IMR-90 (cell line): ENCODE measurements around the gene ARHGAP24. TPM values are rescaled to one million over a fixed set of nuclear protein-coding genes. Genes with fewer than 3 reads are reported as not detected.

Experiments used
- ATAC-seq: fragments of 200-7000 bp; cut with Tn5 transposase; 2 replicates; pipeline ENCODE4 v1.9.1; 2020; ENCODE audit warnings: low read depth, mild to moderate bottlenecking, moderate library complexity
- BruUV-seq: library from RNA; stranded (reverse); fragments of 400-500 nt; replicated peaks from 2 replicates; lab custom pipeline; 2021; lab: Mats Ljungman, UMichigan
- CTCF ChIA-PET: fragments of 300-600 bp; formaldehyde crosslinking; extraction: SDS; loops from one replicate; lab custom pipeline; 2021; ENCODE audit warnings: antibody characterized with exemption; lab: Yijun Ruan, JAX
- POLR2A ChIA-PET: fragments of 300-600 bp; sonication (Branson Sonifier 250); formaldehyde crosslinking; loops from one replicate; lab custom pipeline; 2022; ENCODE audit warnings: antibody characterized with exemption; ENCODE audit not compliant: unreplicated experiment; lab: Charles Lee
- DNase-seq: peaks from one replicate; pipeline ENCODE4 v3.0.0; 2013
- H2AFZ ChIP-seq: replicated peaks from 2 replicates; pipeline ENCODE3; 2013; ENCODE audit warnings: low read length, mild to moderate bottlenecking; ENCODE audit not compliant: poor library complexity
- H2AK5ac ChIP-seq: 2 replicates; pipeline ENCODE4 v1.6.1; 2013; ENCODE audit warnings: low read depth, low read length, inconsistent platforms
- H2AK9ac ChIP-seq: replicated peaks from 2 replicates; pipeline ENCODE3; 2013; ENCODE audit warnings: mild to moderate bottlenecking, low read depth, low read length, moderate library complexity; ENCODE audit not compliant: poor library complexity
- H2BK120ac ChIP-seq: 2 replicates; pipeline ENCODE4 v1.6.1; 2013; ENCODE audit warnings: low read depth, low read length, inconsistent platforms
- H2BK15ac ChIP-seq: 3 replicates; pipeline ENCODE4 v1.6.1; 2013; ENCODE audit warnings: low read depth, low read length, inconsistent platforms
- H2BK20ac ChIP-seq: 2 replicates; pipeline ENCODE4 v1.6.1; 2013; ENCODE audit warnings: low read depth, mild to moderate bottlenecking, inconsistent platforms, low read length, moderate library complexity
- H2BK5ac ChIP-seq: 2 replicates; pipeline ENCODE4 v1.6.1; 2013; ENCODE audit warnings: mild to moderate bottlenecking, low read depth, low read length, inconsistent platforms; ENCODE audit not compliant: poor library complexity, severe bottlenecking
- H3K14ac ChIP-seq: replicated peaks from 2 replicates; pipeline ENCODE4 v1.6.1; 2013; ENCODE audit warnings: low read depth, low read length, inconsistent platforms
- H3K18ac ChIP-seq: 2 replicates; pipeline ENCODE4 v1.6.1; 2013; ENCODE audit warnings: low read depth, low read length, control low read depth
- H3K23ac ChIP-seq: 2 replicates; pipeline ENCODE4 v1.6.1; 2013; ENCODE audit warnings: low read depth, low read length, inconsistent platforms
- H3K27ac ChIP-seq: 2 replicates; pipeline ENCODE4 v1.5.1; 2013; ENCODE audit warnings: mild to moderate bottlenecking, control low read depth, low read length; ENCODE audit not compliant: insufficient read depth
- H3K27me3 ChIP-seq: 2 replicates; pipeline ENCODE4 v1.6.1; 2013; ENCODE audit warnings: low read length; ENCODE audit not compliant: control insufficient read depth, insufficient read depth
- H3K36me3 ChIP-seq: 2 replicates; pipeline ENCODE4 v1.6.1; 2013; ENCODE audit warnings: low read length, mixed read lengths; ENCODE audit not compliant: control insufficient read depth, insufficient read depth
- H3K4ac ChIP-seq: 2 replicates; pipeline ENCODE4 v1.6.1; 2013; ENCODE audit warnings: low read depth, low read length, inconsistent platforms
- H3K4me1 ChIP-seq: 2 replicates; pipeline ENCODE4 v1.6.1; 2013; ENCODE audit warnings: low read length, mixed read lengths; ENCODE audit not compliant: control insufficient read depth, insufficient read depth
- H3K4me2 ChIP-seq: 2 replicates; pipeline ENCODE4 v1.6.1; 2013; ENCODE audit warnings: low read depth, mild to moderate bottlenecking, control low read depth, low read length, moderate library complexity
- H3K4me3 ChIP-seq: 2 replicates; pipeline ENCODE4 v1.5.1; 2013; ENCODE audit warnings: low read depth, mild to moderate bottlenecking, control low read depth, low read length, moderate library complexity; ENCODE audit not compliant: insufficient read depth
- H3K56ac ChIP-seq: 2 replicates; pipeline ENCODE4 v1.6.1; 2013; ENCODE audit warnings: low read length, inconsistent platforms; ENCODE audit not compliant: insufficient read depth; ENCODE audit errors: extremely low read depth
- H3K79me1 ChIP-seq, 2 experiments: 2 replicates each; pipeline ENCODE4 v1.6.1; 2013; ENCODE audit warnings: low read length in 2 of 2, inconsistent platforms in 1 of 2, low read depth in 1 of 2
- H3K9ac ChIP-seq: 2 replicates; pipeline ENCODE4 v1.6.1; 2013; ENCODE audit warnings: low read depth, low read length, control low read depth
- H3K9me1 ChIP-seq: 2 replicates; pipeline ENCODE4 v1.6.1; 2013; ENCODE audit warnings: low read length, inconsistent platforms; ENCODE audit not compliant: insufficient read depth
- H3K9me3 ChIP-seq: 2 replicates; pipeline ENCODE4 v1.6.1; 2013; ENCODE audit warnings: low read length; ENCODE audit not compliant: control insufficient read depth, insufficient read depth
- H4K20me1 ChIP-seq: 2 replicates; pipeline ENCODE4 v1.6.1; 2013; ENCODE audit warnings: low read length, inconsistent platforms; ENCODE audit not compliant: insufficient read depth
- H4K5ac ChIP-seq: 2 replicates; pipeline ENCODE4 v1.6.1; 2013; ENCODE audit warnings: mild to moderate bottlenecking, low read depth, low read length, control low read depth
- H4K8ac ChIP-seq, 2 experiments: 2 replicates each; pipeline ENCODE4 v1.6.1; 2013; ENCODE audit warnings: low read depth in 2 of 2, low read length in 2 of 2, control low read depth in 1 of 2, inconsistent platforms in 1 of 2
- H4K91ac ChIP-seq: 2 replicates; pipeline ENCODE4 v1.6.1; 2013; ENCODE audit warnings: low read depth, low read length, inconsistent platforms; ENCODE audit not compliant: insufficient read depth
- BHLHE40 ChIP-seq: fragments of 150-350 bp; IDR thresholded peaks from 2 replicates; pipeline ENCODE4 v1.6.1; 2016; ENCODE audit warnings: mild to moderate bottlenecking, low read depth, low read length
- CEBPB ChIP-seq: IDR thresholded peaks from 2 replicates; pipeline ENCODE4 v1.6.1; 2012; ENCODE audit warnings: low read depth, low read length, improper control_type of control experiment
- FOS ChIP-seq: fragments of 150-350 bp; IDR thresholded peaks from 2 replicates; pipeline ENCODE4 v1.6.1; 2016; ENCODE audit warnings: low read depth, low read length
- MAZ ChIP-seq: IDR thresholded peaks from 2 replicates; pipeline ENCODE4 v1.6.1; 2012; ENCODE audit warnings: low read depth, mild to moderate bottlenecking, low read length, improper control_type of control experiment, moderate library complexity, borderline replicate concordance
- MXI1 ChIP-seq: IDR thresholded peaks from 2 replicates; pipeline ENCODE4 v1.6.1; 2012; ENCODE audit warnings: low read depth, mild to moderate bottlenecking, low read length, moderate library complexity, borderline replicate concordance
- NFE2L2 ChIP-seq: fragments of 150-350 bp; IDR thresholded peaks from 2 replicates; pipeline ENCODE4 v1.6.1; 2016; ENCODE audit warnings: low read depth, mild to moderate bottlenecking, low read length
- POLR2A ChIP-seq: IDR thresholded peaks from 2 replicates; pipeline ENCODE4 v1.6.1; 2012; ENCODE audit warnings: mild to moderate bottlenecking, low read depth, low read length
- SMC3 ChIP-seq: fragments of 150-350 bp; IDR thresholded peaks from 2 replicates; pipeline ENCODE4 v1.6.1; 2016; ENCODE audit warnings: low read depth, mild to moderate bottlenecking, antibody characterized with exemption, low read length, moderate library complexity
- WGBS, 2 experiments: methylation state at CpG; one replicate each; pipeline versions ENCODE4 v1.1.5 to v1.1.7; 2013; ENCODE audit warnings: missing lambda C conversion rate in 2 of 2; ENCODE audit not compliant: insufficient read length in 1 of 2; ENCODE audit errors: extremely low coverage in 2 of 2; 5-methylcytosine and 5-hydroxymethylcytosine counted together
- dilution Hi-C: fragments of 300-500 bp; cut with HindIII; formaldehyde crosslinking; loops from one replicate; pipeline ENCODE4 v1.14.3; 2018; ENCODE audit warnings: low sequenced_read_pairs; ENCODE audit not compliant: unreplicated experiment
- in situ Hi-C: fragments of 300-500 bp; cut with MboI; formaldehyde crosslinking; loops from 3 replicates; pipeline ENCODE4 v1.14.3; 2019; ENCODE audit warnings: low sequenced_read_pairs, inconsistent platforms, mixed read lengths
- intact Hi-C: fragments of 100-400 bp; cut with micrococcal nuclease; formaldehyde crosslinking; loops from 2 replicates; pipeline ENCODE4 v1.10.0; 2022
- polyA plus RNA-seq, 3 experiments: library from polyadenylated mRNA; depleted of rRNA; stranded (reverse); fragments of >200 nt; gene quantifications; 2 replicates each; pipeline ENCODE4 v1.2.3, GENCODE V29; 2012; ENCODE audit warnings: low replicate concordance in 1 of 3
- total RNA-seq: library from RNA; depleted of rRNA; stranded (reverse); fragments of >200 nt; gene quantifications from 2 replicates; pipeline ENCODE4 v1.2.3, GENCODE V29; 2012
- TF ChIP-seq, protein P1 (sequence below): conservative IDR thresholded peaks from 2 replicates; pipeline ENCODE4 v1.5.1; 2012; ENCODE audit warnings: mild to moderate bottlenecking, low read depth, low read length, improper control_type of control experiment
- TF ChIP-seq, protein P2 (sequence below): fragments of 150-350 bp; IDR thresholded peaks from 2 replicates; pipeline ENCODE4 v1.6.1; 2016; ENCODE audit warnings: low read depth, mild to moderate bottlenecking, low read length, moderate library complexity, borderline replicate concordance
- TF ChIP-seq, protein P3 (sequence below): fragments of 150-350 bp; IDR thresholded peaks from 2 replicates; pipeline ENCODE4 v1.6.1; 2017; ENCODE audit warnings: mild to moderate bottlenecking, antibody characterized with exemption, low read length, low read depth

Gene ARHGAP24
- total and polyA plus RNA-seq, 2 of the 4 experiments (the other 2 are of a cell fraction) = 11.9 to 24.0 TPM

DNA sequence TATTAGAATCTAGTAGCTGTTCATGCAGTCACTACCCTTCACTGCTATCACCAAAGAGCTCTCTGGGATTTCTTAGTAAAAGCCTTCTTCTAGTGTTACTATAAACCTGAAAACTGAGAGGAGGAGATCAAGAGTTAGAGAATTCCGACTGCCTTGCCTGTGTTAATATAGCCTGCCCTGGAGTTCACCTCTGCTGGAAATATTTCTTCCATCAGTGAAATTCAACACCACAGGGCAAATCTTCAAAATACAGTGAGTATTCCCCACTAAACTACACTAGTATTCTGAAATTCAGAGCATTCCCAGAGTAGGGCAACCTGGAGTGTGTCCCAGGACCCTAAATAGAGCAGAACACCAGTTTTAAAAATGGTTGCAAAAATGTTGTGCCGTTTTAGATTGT lies 301.1 kb downstream of the ARHGAP24 start:
- H2BK5ac ChIP-seq = peak overlapping the region; percentile 62
- ATAC-seq (peak; percentile 33), DNase-seq (peak; percentile 45)
- peaks cover 9% of the 10 kb centered on the region; the same call in 1 of the 2 replicates for H3K4me1 ChIP-seq
- H3K36me3 ChIP-seq = no peaks in the 10 kb centered on the region
- H3K9me3 ChIP-seq = no peaks in the 10 kb centered on the region
- ChIA-PET POLR2A (no interaction called here), CTCF (interaction anchor here (1.0 kb wide), 1 partner anchor 27 kb away, joined by 3 read pairs; no protein-coding TSS in a partner anchor)
- H4K8ac ChIP-seq = peak overlapping the region; percentile 21 to 42; a peak in 3 of 4 replicates
- H3K56ac ChIP-seq = no peak overlapping the region
- H4K91ac ChIP-seq = no peak overlapping the region
- in situ Hi-C loops (no loop called here), intact Hi-C loops (no loop called here), dilution Hi-C loops (no loop called here)
- TF ChIP-seq POLR2A (no peak), FOS (no peak), MAZ (no peak), SMC3 (no peak), NFE2L2 (no peak), CEBPB (no peak), MXI1 (no peak), BHLHE40 (no peak)
- TF ChIP-seq, protein P1, sequence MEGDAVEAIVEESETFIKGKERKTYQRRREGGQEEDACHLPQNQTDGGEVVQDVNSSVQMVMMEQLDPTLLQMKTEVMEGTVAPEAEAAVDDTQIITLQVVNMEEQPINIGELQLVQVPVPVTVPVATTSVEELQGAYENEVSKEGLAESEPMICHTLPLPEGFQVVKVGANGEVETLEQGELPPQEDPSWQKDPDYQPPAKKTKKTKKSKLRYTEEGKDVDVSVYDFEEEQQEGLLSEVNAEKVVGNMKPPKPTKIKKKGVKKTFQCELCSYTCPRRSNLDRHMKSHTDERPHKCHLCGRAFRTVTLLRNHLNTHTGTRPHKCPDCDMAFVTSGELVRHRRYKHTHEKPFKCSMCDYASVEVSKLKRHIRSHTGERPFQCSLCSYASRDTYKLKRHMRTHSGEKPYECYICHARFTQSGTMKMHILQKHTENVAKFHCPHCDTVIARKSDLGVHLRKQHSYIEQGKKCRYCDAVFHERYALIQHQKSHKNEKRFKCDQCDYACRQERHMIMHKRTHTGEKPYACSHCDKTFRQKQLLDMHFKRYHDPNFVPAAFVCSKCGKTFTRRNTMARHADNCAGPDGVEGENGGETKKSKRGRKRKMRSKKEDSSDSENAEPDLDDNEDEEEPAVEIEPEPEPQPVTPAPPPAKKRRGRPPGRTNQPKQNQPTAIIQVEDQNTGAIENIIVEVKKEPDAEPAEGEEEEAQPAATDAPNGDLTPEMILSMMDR = no peak
- TF ChIP-seq, protein P2, sequence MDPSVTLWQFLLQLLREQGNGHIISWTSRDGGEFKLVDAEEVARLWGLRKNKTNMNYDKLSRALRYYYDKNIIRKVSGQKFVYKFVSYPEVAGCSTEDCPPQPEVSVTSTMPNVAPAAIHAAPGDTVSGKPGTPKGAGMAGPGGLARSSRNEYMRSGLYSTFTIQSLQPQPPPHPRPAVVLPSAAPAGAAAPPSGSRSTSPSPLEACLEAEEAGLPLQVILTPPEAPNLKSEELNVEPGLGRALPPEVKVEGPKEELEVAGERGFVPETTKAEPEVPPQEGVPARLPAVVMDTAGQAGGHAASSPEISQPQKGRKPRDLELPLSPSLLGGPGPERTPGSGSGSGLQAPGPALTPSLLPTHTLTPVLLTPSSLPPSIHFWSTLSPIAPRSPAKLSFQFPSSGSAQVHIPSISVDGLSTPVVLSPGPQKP = no peak
- TF ChIP-seq, protein P3, sequence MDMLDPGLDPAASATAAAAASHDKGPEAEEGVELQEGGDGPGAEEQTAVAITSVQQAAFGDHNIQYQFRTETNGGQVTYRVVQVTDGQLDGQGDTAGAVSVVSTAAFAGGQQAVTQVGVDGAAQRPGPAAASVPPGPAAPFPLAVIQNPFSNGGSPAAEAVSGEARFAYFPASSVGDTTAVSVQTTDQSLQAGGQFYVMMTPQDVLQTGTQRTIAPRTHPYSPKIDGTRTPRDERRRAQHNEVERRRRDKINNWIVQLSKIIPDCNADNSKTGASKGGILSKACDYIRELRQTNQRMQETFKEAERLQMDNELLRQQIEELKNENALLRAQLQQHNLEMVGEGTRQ = no peak
- H2BK15ac ChIP-seq = peak overlapping the region; percentile 78; the same call in 1 of the 3 replicates
- peak overlapping the region; percentile 47; the same call in 1 of the 2 replicates for H2BK20ac ChIP-seq
- H3K4me2 ChIP-seq = peak overlapping the region; percentile 46; the same call in 1 of the 2 replicates
- no peaks in the 10 kb centered on the region for H4K20me1 ChIP-seq
- H3K14ac ChIP-seq = 0 out of 2 replicates have a peak overlapping the region, but pooled peaks have one; percentile 12
- H3K27me3 ChIP-seq = no peaks in the 10 kb centered on the region
- no CpG with 5 or more reads among the region's 2 CpGs for WGBS, 2 experiments
- H4K5ac ChIP-seq = no peak overlapping the region; the same call in 1 of the 2 replicates
- H3K9ac ChIP-seq = no peak overlapping the region
- no peak overlapping the region for H3K27ac ChIP-seq
- no peak overlapping the region for H2AK9ac ChIP-seq
- peaks cover 3% of the 10 kb centered on the region; the same call in 1 of the 2 replicates for H3K9me1 ChIP-seq
- peak overlapping the region; percentile 7; the same call in 1 of the 2 replicates for H3K23ac ChIP-seq
- H2AK5ac ChIP-seq = no peak overlapping the region; the same call in 1 of the 2 replicates
- BruUV-seq = no TSS peak
- peak overlapping the region; percentile 7; the same call in 1 of the 2 replicates for H3K4ac ChIP-seq
- peak overlapping the region; percentile 18; the same call in 1 of the 2 replicates for H2BK120ac ChIP-seq
- peaks cover 0 to 15% of the 10 kb centered on the region in 2 experiments; a peak in 2 of 4 replicates for H3K79me1 ChIP-seq
- peak overlapping the region; percentile 61; the same call in 1 of the 2 replicates for H3K18ac ChIP-seq
- H3K4me3 ChIP-seq = no peak overlapping the region
- no peak overlapping the region for H2AFZ ChIP-seq
